Activated CD4-positive, CD25-positive, alpha-beta regulatory T cell treated with anti-CD3 and anti-CD28 coated beads, Interleukin-2, amount 50 U/mL, for 24 hours (primary cell): Measurements from ENCODE around the gene CFAP91.

ENCODE experiments used
- ATAC-seq, 2 donors: fragments of 150-1000 bp; cut with Tn5 transposase; one replicate each; pipeline ENCODE4 v1.10.0; 2021; ENCODE audit warnings: mild to moderate bottlenecking in 1 of 2, moderate library complexity in 1 of 2

Gene CFAP91

GRCh38 chr3:119745942-119746341 is 43.1 kb downstream of the CFAP91 start:
- ATAC-seq, result no peak

GRCh38 chr3:119746423-119746822 is 43.6 kb downstream of the CFAP91 start:
- no peak for ATAC-seq

- ATAC-seq, result no peak
These were observed 44.5 kb downstream of the CFAP91 start for GRCh38 chr3:119747357-119747756.

GRCh38 chr3:119748991-119749390 is 46.2 kb downstream of the CFAP91 start:
- ATAC-seq, result no peak

GRCh38 chr3:119751423-119751822 is 48.6 kb downstream of the CFAP91 start:
- ATAC-seq, result no peak
